NCI-H82 (cell line): Measurements from ENCODE around the gene GPR61.

ENCODE experiments used
- DNase-seq: peaks from one replicate; lab custom pipeline; 2025; lab: John Stamatoyannopoulos, UW

The GPR61 gene

DNA sequence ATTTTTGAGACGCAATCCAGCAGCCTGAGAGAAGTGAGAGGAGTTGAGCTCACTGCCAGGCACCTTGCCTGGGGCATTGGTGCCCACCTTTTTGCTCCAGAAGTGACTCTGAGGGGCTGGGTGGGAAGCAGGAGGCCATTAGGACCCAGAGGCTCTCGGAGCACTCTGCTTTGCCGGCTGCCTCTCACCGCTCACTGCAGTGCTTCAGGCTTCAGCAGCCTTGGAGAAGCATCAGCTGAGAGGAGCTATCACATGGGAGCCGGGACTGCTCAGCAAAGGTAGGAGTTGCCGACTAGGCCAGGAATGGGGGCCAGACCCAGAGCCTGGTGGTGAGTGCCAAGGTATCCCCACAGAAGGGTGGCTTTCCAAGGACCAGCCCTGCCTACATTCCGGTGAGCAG is at the start of gene GPR61:
GPR61 (plus strand) TSS at position 197 of the 400 bp plus-strand sequence. CDS start 3,151 bp downstream, outside the sequence.
- no peak for DNase-seq

GRCh38 chr1:109490029-109490933 is 49.4 kb upstream of the GPR61 start:
- DNase-seq, result peak; percentile 81

DNA sequence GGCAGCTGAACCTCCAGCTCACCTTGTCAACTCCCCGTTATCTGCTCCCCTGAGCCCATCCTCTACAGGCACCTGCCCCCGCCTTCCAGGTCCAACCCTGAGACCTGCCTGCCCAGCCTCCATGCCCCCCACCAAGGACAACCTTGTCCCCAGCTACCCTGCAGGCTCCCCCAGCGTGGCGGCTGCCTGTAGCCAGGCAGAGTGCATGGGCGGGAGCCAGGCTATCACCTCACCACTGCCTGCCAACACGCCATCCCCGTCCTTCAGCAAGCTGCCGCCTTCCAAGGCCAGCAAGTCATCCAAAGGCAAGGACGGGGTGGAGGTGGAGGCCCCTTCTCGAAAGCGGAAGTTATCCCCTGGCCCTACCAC is 48.8 kb upstream of the GPR61 start:
- no peak for DNase-seq

DNA sequence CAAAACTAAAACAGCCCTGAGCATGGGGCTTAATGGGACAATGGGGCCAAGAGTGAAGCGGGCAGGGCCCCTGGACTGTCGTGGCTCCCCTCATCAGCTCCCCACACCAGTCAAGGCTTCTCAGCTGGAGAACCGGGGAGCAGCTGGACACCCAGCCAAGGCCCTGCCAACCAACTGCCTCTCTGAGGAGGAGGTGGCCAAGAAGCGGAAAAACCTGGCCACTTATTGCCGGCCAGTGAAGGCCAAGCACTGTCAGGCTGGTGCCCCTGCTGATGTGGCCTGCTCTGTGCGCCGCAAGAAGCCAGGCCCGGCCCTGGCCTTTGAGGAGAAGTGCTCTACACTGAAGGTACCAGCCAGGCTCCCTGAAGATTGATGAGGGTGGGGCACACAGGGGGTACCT is 48.3 kb upstream of the GPR61 start:
- DNase-seq, result no peak

GRCh38 chr1:109492779-109493178 is 46.9 kb upstream of the GPR61 start:
- DNase-seq, result no peak

DNA sequence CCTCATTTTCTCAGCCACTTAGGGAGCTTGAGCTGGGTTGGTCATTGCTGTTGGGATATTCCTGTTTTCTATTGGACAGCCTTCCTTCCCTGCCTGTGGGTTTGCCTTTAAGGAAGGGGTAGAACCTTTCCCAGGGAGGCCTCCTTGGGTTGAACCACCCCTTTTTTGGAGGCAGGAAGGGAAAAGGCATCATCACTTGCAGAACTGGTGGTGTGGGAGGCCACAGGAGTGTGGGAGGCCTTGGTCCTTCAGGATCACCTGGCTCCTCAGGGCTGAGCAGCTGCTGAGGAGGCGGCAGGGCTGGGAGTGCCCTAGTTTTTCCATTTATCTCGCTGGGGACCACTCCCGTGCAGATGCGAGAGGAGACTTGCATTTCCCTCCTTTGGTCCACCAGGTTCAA is 46.4 kb upstream of the GPR61 start:
- no peak for DNase-seq

- DNase-seq, result peak; percentile 90
Measured at GRCh38 chr1:109493805-109494539, 45.7 kb upstream of the GPR61 start, which contains the start of gene CYB561D1. Gene CYB561D1, plus strand, starts transcription at chr1:109494094. Its CDS starts 46 bp downstream, at chr1:109494140.

- DNase-seq, result no peak
Measured at GRCh38 chr1:109495738-109496137, 43.9 kb upstream of the GPR61 start.

DNA sequence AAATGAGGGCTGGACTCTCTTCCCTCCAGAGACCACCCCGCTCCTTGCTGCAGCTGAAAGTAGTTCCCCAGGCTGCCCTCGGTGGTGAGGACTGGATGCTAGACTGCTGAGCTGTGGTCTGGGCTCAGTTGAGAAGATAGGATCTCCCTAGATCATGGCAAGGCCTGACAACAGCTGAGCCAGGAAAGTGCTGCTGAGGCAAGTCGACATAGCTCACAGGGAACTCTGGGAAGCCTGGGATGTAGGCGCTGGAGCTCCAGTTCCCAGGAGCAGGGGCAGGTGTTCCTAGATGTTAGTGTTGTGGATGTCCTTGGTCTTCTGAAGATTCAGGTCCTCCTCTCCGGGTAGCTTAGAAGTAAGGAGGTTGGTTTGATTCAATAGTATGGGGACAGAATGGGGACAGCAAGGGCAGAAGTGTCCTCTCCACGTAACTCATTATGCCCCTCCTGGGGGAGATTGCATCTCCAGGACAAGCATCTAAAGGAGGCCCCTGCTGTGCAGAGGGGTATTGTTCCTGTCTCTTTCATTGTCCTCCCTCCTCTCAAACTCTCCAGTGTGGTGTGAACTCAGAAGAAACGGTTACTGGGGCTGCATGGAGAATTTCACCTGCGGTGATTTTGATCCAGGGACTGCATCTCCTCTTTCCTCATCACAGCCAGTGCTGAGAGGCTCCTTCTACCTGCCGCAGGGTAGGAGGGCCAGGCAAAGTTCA is 42.1 kb upstream of the GPR61 start:
- peak; percentile 14 for DNase-seq

DNA sequence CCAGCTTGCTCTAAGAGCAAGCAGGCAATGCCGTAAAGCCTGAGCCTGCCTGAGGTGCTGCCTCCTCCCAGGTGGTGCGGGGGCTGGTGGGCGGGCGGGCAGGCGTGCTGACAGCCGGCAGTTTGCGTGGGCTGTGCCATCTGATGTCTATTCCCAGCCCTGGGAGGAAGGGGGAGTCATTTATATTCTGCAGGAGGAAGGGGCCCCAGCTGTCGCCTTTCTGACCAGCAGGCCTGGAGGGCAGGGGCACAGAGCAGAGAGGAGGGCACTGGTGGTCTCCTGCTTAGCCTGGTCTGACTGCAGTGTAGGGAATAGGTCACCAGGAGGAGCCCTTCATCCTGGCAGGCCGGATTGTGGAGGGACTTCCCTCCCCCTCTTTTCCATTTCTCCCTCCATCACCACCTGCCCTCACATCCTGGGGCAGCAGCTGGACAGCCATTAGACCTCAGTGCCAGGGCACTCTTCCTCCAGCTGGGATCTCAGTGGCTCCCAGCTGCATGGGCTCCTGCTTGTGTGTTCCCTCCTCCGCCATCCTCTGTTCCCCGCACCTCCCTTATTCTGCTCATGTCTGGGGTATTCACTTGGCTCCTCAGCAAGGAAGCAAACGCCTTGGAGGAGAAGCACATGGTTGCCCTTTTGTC is 41.4 kb upstream of the GPR61 start:
- peak; percentile 87 for DNase-seq

- no peak for DNase-seq
Measured at GRCh38 chr1:109499081-109499480, 40.6 kb upstream of the GPR61 start.

DNA sequence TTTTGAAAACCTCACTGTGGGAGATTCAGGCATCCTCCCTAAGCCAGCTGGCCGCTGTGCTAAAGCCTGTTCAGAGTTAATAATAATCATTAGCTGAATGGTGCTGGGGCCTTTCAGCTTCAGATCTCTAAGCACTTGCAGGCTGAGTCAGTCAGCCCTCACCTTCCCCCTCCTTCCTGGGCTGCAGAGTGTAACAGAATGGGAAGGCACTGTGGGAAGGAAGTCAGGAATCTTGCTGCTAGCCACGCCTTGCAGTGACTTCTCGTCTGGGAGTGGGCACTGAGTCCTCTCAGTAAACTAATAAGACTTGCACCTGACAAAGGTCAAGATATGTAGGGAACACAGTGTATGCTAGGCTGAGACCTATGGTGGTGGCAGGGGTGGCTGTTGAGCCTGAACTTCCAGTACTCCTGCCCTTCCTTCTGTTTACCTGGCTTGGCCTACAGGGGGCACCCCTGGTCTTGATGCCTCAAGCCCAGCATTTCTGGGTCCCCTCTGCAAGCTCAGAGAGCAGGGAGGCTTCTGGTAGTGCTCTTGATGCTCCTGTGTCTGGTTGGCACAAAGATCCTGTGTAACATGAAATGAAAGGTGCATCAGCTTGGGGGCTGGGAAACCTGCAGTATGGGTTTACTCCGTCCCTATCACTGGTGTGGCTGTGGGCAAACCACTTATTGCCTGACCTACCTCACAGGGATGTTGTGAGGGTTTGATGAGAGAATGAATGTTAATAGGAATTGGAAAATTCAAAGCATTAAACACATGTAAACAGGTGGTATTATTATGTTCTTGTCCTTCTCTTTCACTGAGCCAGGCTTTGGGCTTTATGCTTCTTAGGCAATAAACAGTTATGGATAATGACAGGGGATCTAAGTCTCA is 39.8 kb upstream of the GPR61 start:
- peak; percentile 74 for DNase-seq

GRCh38 chr1:109500941-109501381 is 38.7 kb upstream of the GPR61 start:
- DNase-seq, result no peak

- no peak for DNase-seq
Measured at GRCh38 chr1:109501644-109502363, 37.9 kb upstream of the GPR61 start.

DNA sequence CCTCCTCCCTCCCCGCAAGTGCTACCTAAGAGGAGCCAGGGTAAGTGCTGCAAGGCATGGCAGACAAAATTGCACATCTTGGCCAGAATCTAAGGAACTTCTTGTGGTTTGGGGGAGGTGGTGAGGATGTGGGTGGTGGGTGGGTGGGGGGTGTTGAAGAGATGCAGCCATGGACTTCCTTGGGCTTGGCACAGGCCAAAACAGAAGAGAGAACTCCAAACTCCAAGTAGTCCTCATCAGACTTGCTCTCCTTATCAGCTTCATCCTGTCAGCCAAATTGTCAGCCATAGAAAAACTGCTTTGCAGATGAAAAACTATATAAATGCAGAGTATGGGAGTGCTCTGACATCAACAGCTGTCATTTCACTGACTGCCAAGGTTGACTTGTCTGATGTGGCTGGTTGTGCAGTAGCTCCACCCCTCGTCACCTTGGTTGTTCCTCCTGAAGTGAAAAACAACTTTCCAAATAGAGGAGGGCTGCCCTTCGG is 37.3 kb upstream of the GPR61 start:
- DNase-seq, result no peak

DNA sequence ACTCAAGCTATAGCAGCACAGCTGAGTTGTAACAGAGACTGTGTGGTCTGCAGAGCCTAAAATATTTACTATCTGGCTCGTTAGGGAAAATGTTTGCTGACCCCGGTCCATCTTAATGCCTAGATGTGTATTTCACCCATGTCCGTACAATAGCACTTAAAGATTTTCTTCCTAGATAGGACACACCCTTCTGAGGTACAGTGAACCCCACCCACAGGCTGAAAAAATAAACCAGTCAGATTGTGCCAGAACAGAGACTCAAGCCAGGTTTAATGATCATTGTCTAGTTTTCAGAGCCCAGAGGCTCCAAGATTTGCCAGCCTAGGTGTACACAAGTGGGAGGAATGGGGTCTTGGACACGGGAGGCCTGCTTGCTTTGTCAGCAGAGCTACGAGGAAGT is 35.7 kb upstream of the GPR61 start:
- no peak for DNase-seq

DNA sequence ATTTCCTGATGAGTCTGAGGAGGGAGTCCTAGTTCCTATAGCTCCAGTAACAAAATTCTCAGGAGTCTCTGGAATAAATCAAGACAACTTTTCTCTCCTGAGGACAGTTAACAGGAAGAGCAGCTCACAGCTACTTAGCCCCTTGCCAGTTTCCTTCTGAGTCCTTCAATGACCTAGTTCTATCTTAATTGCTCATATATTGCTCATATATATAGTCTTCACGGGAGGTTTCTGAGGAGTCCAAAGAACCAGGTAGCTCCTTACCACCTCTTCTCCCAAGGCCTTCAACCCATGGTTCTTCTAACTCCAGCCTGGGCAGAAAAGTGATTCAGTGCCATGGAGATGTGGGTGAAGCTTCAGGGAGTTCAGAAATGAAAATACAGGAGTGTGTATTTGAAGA is 34.7 kb upstream of the GPR61 start:
- DNase-seq, result no peak

DNA sequence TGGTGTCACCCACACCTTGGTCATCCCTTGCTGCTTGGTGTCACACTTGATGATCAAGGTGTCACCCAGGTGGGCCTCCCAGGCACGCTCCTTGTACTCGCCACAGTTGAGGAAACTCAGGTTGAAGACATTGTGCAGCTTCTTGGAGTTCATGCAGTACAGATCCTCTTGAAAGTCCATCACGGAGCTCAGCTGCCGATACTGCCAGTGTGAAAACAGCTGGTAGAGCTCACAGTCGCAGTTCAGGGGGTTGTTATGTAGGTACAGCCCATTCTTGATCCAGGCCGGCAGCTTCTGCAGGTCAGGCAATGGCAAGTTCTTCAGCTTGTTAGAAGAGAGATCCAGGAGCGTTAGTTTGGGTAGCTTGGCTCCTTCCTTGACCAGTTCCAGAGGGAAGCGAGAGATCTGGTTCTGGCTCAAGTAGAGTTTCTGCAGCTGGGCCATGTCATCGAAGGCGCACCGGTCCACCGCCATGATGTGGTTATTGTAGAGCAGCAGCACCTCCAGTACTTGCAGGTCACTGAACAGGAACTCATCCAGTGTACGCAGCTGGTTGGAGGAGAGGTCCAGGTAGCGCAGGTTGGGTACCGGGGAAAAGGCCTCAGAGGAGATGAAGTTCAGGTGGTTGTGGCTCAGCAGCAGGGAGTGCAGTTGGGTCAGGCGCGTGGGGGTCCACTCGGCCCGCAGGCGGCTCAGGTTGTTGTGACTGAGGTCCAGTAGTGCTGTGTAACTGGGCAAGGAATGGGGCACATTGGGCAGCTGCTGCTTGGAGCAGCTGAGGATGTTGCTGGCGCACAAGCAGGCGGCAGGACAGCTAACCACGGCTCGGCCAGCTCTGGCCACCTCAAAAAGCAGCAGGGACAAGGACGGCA is 31.4 kb upstream of the GPR61 start:
- no peak for DNase-seq

GRCh38 chr1:109508873-109509175 is 30.8 kb upstream of the GPR61 start:
- no peak for DNase-seq
